ENCODE data around the gene MAST4.

The MAST4 gene

GRCh38 chr5:67115817-67116216, 519.6 kb downstream of the MAST4 start:
- Histone ChIP-seq H3K4me2 (ENCODE audit: low read depth, low read length) (no peak overlapping the region), H3K27me3 (replicated peaks; ENCODE audit: insufficient read depth, low read length) (no peaks in the 10 kb centered on the region), H4K20me1 (ENCODE audit: insufficient read depth, low read length) (no peaks in the 10 kb centered on the region), H3F3A (ENCODE audit: insufficient read depth, low read length) (no peaks in the 10 kb centered on the region), H2AFZ (ENCODE audit: low read length) (no peak overlapping the region), H3K4me3 (ENCODE audit: low read length) (no peak overlapping the region), H3K27ac (ENCODE audit: low read length) (no peak overlapping the region), H3K9me2 (replicated peaks; ENCODE audit: insufficient read depth, low read length) (no peaks in the 10 kb centered on the region), H3K9ac (ENCODE audit: low read length) (no peak overlapping the region), H3K79me2 (ENCODE audit: low read length) (no peaks in the 10 kb centered on the region), H3K4me1 (ENCODE audit: low read length) (no peaks in the 10 kb centered on the region), H3K9me3 (replicated peaks; ENCODE audit: insufficient read depth, low read length) (no peaks in the 10 kb centered on the region), H3K36me3 (replicated peaks; ENCODE audit: insufficient read depth, low read length) (no peaks in the 10 kb centered on the region)
- no peak for DNase-seq
- TF ChIP-seq EZH2 (optimal IDR thresholded peaks at IDR 0.05; ENCODE audit: low read depth, low read length) (no peak), CTCF (IDR thresholded peaks at IDR 0.05; ENCODE audit: low read length) (no peak), EZH2phosphoT487 (IDR thresholded peaks at IDR 0.05; ENCODE audit: low read length) (no peak)

- Histone ChIP-seq H3K4me2 (ENCODE audit: low read depth, low read length) (no peak overlapping the region), H3K36me3 (replicated peaks; ENCODE audit: insufficient read depth, low read length) (no peaks in the 10 kb centered on the region), H3K9me2 (replicated peaks; ENCODE audit: insufficient read depth, low read length) (no peaks in the 10 kb centered on the region), H4K20me1 (ENCODE audit: insufficient read depth, low read length) (no peaks in the 10 kb centered on the region), H3K27me3 (replicated peaks; ENCODE audit: insufficient read depth, low read length) (no peaks in the 10 kb centered on the region), H3K4me3 (ENCODE audit: low read length) (no peak overlapping the region), H3K27ac (ENCODE audit: low read length) (no peak overlapping the region), H3K4me1 (ENCODE audit: low read length) (no peaks in the 10 kb centered on the region), H2AFZ (ENCODE audit: low read length) (no peak overlapping the region), H3K9me3 (replicated peaks; ENCODE audit: insufficient read depth, low read length) (no peaks in the 10 kb centered on the region), H3K79me2 (ENCODE audit: low read length) (no peaks in the 10 kb centered on the region), H3F3A (ENCODE audit: insufficient read depth, low read length) (no peaks in the 10 kb centered on the region), H3K9ac (ENCODE audit: low read length) (no peak overlapping the region)
- TF ChIP-seq EZH2phosphoT487 (IDR thresholded peaks at IDR 0.05; ENCODE audit: low read length): no peak
- no peak for DNase-seq
These were observed 521.9 kb downstream of the MAST4 start for GRCh38 chr5:67118050-67118620.

DNA sequence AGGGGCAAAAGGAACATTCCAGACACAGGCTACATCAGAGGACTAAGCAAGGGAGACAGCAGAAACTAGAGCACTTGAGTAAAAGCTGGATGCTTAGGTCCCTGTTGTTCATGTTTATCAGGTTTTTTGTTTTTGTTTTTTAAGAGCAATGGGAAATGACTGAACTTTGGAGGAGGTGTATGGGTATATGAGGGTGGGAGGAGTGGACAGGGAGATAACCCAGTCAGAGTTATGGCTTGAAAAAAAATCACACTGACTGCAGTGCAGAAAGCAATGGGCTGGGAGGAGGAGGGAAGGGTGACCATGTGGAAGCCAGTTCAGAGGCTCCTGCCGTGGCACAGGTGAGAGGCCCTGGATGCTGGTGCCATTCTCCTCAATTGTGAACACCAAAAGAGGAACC, 522.8 kb downstream of the MAST4 start:
- no peak for DNase-seq
- no peaks in the 10 kb centered on the region for H3F3A ChIP-seq (ENCODE audit: insufficient read depth, low read length)
- H3K9me2 ChIP-seq (replicated peaks; ENCODE audit: insufficient read depth, low read length): no peaks in the 10 kb centered on the region
- no peak overlapping the region for H3K9ac ChIP-seq (ENCODE audit: low read length)
- no peaks in the 10 kb centered on the region for H3K79me2 ChIP-seq (ENCODE audit: low read length)
- TF ChIP-seq EZH2phosphoT487 (IDR thresholded peaks at IDR 0.05; ENCODE audit: low read length) (no peak), EZH2 (optimal IDR thresholded peaks at IDR 0.05; ENCODE audit: low read depth, low read length) (no peak)
- no peaks in the 10 kb centered on the region for H3K4me1 ChIP-seq (ENCODE audit: low read length)
- no peak overlapping the region for H2AFZ ChIP-seq (ENCODE audit: low read length)
- H3K36me3 ChIP-seq (replicated peaks; ENCODE audit: insufficient read depth, low read length): no peaks in the 10 kb centered on the region
- H4K20me1 ChIP-seq (ENCODE audit: insufficient read depth, low read length): no peaks in the 10 kb centered on the region
- H3K27me3 ChIP-seq (replicated peaks; ENCODE audit: insufficient read depth, low read length): no peaks in the 10 kb centered on the region
- H3K27ac ChIP-seq (ENCODE audit: low read length): no peak overlapping the region
- H3K9me3 ChIP-seq (replicated peaks; ENCODE audit: insufficient read depth, low read length): no peaks in the 10 kb centered on the region
- no peak overlapping the region for H3K4me3 ChIP-seq (ENCODE audit: low read length)
- H3K4me2 ChIP-seq (ENCODE audit: low read depth, low read length): no peak overlapping the region

DNA sequence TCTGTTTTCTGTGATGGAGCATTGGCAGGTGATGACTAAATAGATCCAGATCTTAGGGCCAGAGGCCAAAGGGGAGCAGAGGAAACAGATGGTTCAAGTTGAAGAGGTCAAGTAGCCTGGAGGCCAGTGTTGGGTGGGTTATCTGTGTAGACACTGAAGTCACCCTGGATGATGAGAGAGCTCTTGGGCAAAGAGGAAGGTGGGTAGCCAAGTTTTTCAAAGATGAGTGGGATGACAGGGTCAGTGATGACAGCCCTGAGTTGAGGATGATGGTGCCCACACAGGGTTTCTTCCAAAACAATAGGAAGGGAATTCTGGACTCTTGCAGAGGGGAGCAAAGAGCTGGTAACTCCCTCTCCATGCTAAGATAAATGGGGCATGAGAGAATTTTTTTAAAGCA, 523.8 kb downstream of the MAST4 start:
- no peak for DNase-seq
- H3K4me3 ChIP-seq (ENCODE audit: low read length): no peak overlapping the region

More for the DNA sequence above, 523.8 kb downstream of the MAST4 start:
- Histone ChIP-seq H3K4me2 (ENCODE audit: low read depth, low read length) (no peak overlapping the region), H3K9me2 (replicated peaks; ENCODE audit: insufficient read depth, low read length) (no peaks in the 10 kb centered on the region), H3K36me3 (replicated peaks; ENCODE audit: insufficient read depth, low read length) (no peaks in the 10 kb centered on the region), H3F3A (ENCODE audit: insufficient read depth, low read length) (no peaks in the 10 kb centered on the region), H3K4me1 (ENCODE audit: low read length) (no peaks in the 10 kb centered on the region), H3K9me3 (replicated peaks; ENCODE audit: insufficient read depth, low read length) (no peaks in the 10 kb centered on the region), H3K9ac (ENCODE audit: low read length) (no peak overlapping the region), H3K79me2 (ENCODE audit: low read length) (no peaks in the 10 kb centered on the region), H2AFZ (ENCODE audit: low read length) (no peak overlapping the region), H4K20me1 (ENCODE audit: insufficient read depth, low read length) (no peaks in the 10 kb centered on the region), H3K27me3 (replicated peaks; ENCODE audit: insufficient read depth, low read length) (no peaks in the 10 kb centered on the region), H3K27ac (ENCODE audit: low read length) (no peak overlapping the region)
- TF ChIP-seq EZH2phosphoT487 (IDR thresholded peaks at IDR 0.05; ENCODE audit: low read length): no peak
- TF ChIP-seq CTCF (IDR thresholded peaks at IDR 0.05; ENCODE audit: low read length): no peak
- no peak for TF ChIP-seq EZH2 (optimal IDR thresholded peaks at IDR 0.05; ENCODE audit: low read depth, low read length)

All from MM.1S (cell line).